K562 (cell line): ENCODE measurements around the gene KLHL20. TPM values are rescaled to one million over a fixed set of nuclear protein-coding genes. Genes with fewer than 3 reads are reported as not detected.
A peak's percentile ranks its signal among the peaks of the same experiment; 100 is the strongest.

Source experiments
- BMI1 ChIP-seq: fragments of 150-350 bp; IDR thresholded peaks from 2 replicates; pipeline ENCODE4 v1.6.1; 2014; ENCODE audit warnings: low read length
- CCNT2 ChIP-seq: IDR thresholded peaks from 2 replicates; pipeline ENCODE4 v1.6.1; 2011; ENCODE audit warnings: borderline replicate concordance, low read depth, mild to moderate bottlenecking, moderate library complexity, mixed read lengths, low read length; ENCODE audit not compliant: insufficient read length; ENCODE audit errors: extremely low read depth
- CREBBP ChIP-seq: IDR thresholded peaks from one replicate; pipeline ENCODE4 v1.6.1; 2012; ENCODE audit warnings: low read depth, mild to moderate bottlenecking, control low read depth, inconsistent platforms, low read length
- DIDO1 ChIP-seq: fragments of 450-650 bp; IDR thresholded peaks from 2 replicates; pipeline ENCODE4 v1.6.1; 2016; ENCODE audit warnings: low read depth, missing biosample characterization, missing genetic modification characterization
- ELF2 ChIP-seq: fragments of 250-450 bp; sonication (Bioruptor Pico); IDR thresholded peaks from 2 replicates; pipeline ENCODE4 v1.5.0; 2021; ENCODE audit warnings: mild to moderate bottlenecking
- FOS ChIP-seq: IDR thresholded peaks from 3 replicates; pipeline ENCODE4 v1.6.1; 2011; ENCODE audit not compliant: insufficient read length; ENCODE audit errors: extremely low read depth
- FOXA3 ChIP-seq, 2 experiments: fragments of 450-650 bp in 1 of 2; sonication (generic) in 1 of 2; formaldehyde crosslinking; IDR thresholded peaks in 1 of 2; conservative IDR thresholded peaks in 1 of 2; 2 replicates each; pipeline versions ENCODE4 v1.4.0 to v1.8.0; 2020 to 2022; ENCODE audit warnings: mild to moderate bottlenecking in 2 of 2, missing genetic modification reagents in 1 of 2
- KLF10 ChIP-seq: fragments of 250-450 bp; sonication (Bioruptor Pico); IDR thresholded peaks from 2 replicates; pipeline ENCODE4 v1.6.1; 2021; ENCODE audit warnings: matching md5 sums
- NFIX ChIP-seq: fragments of 250-450 bp; sonication (Bioruptor Pico); IDR thresholded peaks from 2 replicates; pipeline ENCODE4 v1.4.0; 2020; ENCODE audit warnings: low read depth, mild to moderate bottlenecking, moderate library complexity
- POLR3G ChIP-seq: IDR thresholded peaks from 2 replicates; pipeline ENCODE4 v1.6.1; 2011; ENCODE audit not compliant: insufficient read length, insufficient replicate concordance; ENCODE audit errors: extremely low read depth
- RNF2 ChIP-seq: sonication (generic); IDR thresholded peaks from 2 replicates; pipeline ENCODE4 v1.6.1; 2016
- SETDB1 ChIP-seq: IDR thresholded peaks from one replicate; pipeline ENCODE4 v1.6.1; 2012; ENCODE audit warnings: low read length, control low read depth, inconsistent platforms
- SREBF2 ChIP-seq: sonication (generic); formaldehyde crosslinking; IDR thresholded peaks from 2 replicates; pipeline ENCODE4 v1.4.0; 2020; ENCODE audit warnings: mild to moderate bottlenecking, missing genetic modification reagents
- TSC22D4 ChIP-seq: fragments of 450-650 bp; IDR thresholded peaks from 2 replicates; pipeline ENCODE4 v1.6.1; 2016; ENCODE audit warnings: missing genetic modification characterization, missing biosample characterization, control low read depth
- ZNF140 ChIP-seq: fragments of 250-450 bp; sonication (Bioruptor Pico); IDR thresholded peaks from 2 replicates; pipeline ENCODE4 v1.8.0; 2021; ENCODE audit warnings: moderate library complexity, mild to moderate bottlenecking, inconsistent platforms
- ZNF274 ChIP-seq: IDR thresholded peaks from 2 replicates; pipeline ENCODE4 v1.6.1; 2011; ENCODE audit warnings: low read depth, mild to moderate bottlenecking, low read length, moderate library complexity, borderline replicate concordance
- ZNF507 ChIP-seq: conservative IDR thresholded peaks from 2 replicates; pipeline ENCODE4 v1.6.1; 2017; ENCODE audit warnings: missing genetic modification characterization, missing compliant biosample characterization
- ZNF830 ChIP-seq: fragments of 250-450 bp; sonication (Bioruptor Pico); IDR thresholded peaks from 2 replicates; pipeline ENCODE4 v1.5.0; 2021; ENCODE audit warnings: mild to moderate bottlenecking
- polyA plus RNA-seq, 8 experiments: library from polyadenylated mRNA; depleted of rRNA in 4 of 8; stranded (reverse) in 5 of 8; unstranded in 3 of 8; fragments of >200 nt; fragmentation: Nextera tagmentation in 2 of 8; fragmentation: Illumina TruSeq in 1 of 8; extraction: Ambion mirVana in 2 of 8; extraction: Trizol in 1 of 8; gene quantifications; 2 replicates each; pipeline versions ENCODE4 v1.2.1 to v1.2.3, GENCODE V29; 2011 to 2014; ENCODE audit warnings: inconsistent platforms in 1 of 8, missing spikeins in 1 of 8
- total RNA-seq, 7 experiments: library from RNA; depleted of rRNA in 6 of 7; stranded (reverse); fragments of >200 nt in 6 of 7; fragmentation: Illumina TruSeq in 2 of 7; extraction: Trizol in 2 of 7; gene quantifications; 2 replicates each; pipeline versions ENCODE4 v1.2.1 to v1.2.3, GENCODE V29; 2011 to 2021; ENCODE audit warnings: low replicate concordance in 1 of 7
- TF ChIP-seq, protein P1 (sequence below): sonication (generic); formaldehyde crosslinking; IDR thresholded peaks from 2 replicates; pipeline ENCODE4 v1.8.1; 2022; ENCODE audit warnings: missing genetic modification reagents
- TF ChIP-seq, protein P2 (sequence below): sonication (generic); formaldehyde crosslinking; IDR thresholded peaks from 2 replicates; pipeline ENCODE4 v1.8.1; 2023; ENCODE audit warnings: mild to moderate bottlenecking, missing genetic modification reagents, moderate library complexity
- TF ChIP-seq, protein P3 (sequence below): fragments of 450-650 bp; formaldehyde crosslinking; IDR thresholded peaks from 2 replicates; pipeline ENCODE4 v1.4.0; 2020; ENCODE audit warnings: mild to moderate bottlenecking
- TF ChIP-seq, protein P4 (sequence below): sonication (generic); formaldehyde crosslinking; IDR thresholded peaks from 2 replicates; pipeline ENCODE4 v1.8.0; 2022; ENCODE audit warnings: mild to moderate bottlenecking, missing genetic modification reagents
- TF ChIP-seq, protein P5 (sequence below): fragments of 250-450 bp; sonication (Bioruptor Pico); IDR thresholded peaks from 2 replicates; pipeline ENCODE4 v1.8.0; 2021; ENCODE audit warnings: moderate library complexity, mild to moderate bottlenecking, inconsistent platforms

Gene KLHL20
- total and polyA plus RNA-seq, 9 of the 15 experiments (the other 6 are each of a cell fraction or from before 2014, with no cell fraction given): 8.9 to 23.2 (median 16.8) TPM

DNA sequence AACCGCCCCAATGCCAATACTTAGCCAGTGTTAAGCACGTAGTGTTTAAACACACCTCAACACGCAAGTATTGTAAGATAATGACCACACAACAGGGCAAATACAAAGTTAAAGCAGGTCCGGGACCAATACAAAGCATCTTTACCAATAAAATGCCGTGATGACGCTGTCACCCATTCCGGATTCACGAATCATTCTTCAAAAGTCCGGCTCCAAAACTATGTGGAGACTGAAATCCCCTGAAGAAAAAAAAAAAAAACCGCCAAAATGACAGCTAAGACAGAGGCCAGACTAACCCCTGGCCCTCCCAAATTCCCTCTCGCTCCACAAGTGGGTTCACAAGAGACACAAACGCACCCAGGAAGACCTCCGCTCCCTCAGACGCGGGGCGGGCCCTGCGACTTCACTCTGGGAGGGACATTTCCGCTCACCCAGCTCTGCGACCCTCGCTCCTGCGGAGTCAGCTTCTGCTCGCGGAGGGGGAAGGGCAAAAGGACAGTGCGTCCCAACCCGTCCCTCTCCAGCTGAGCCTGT, 109.1 kb downstream of the KLHL20 start (continued):
- TF ChIP-seq TSC22D4 (tag): no peak
- no peak for TF ChIP-seq SREBF2
- TF ChIP-seq ZNF830 (CRISPR knock-in tag): no peak
- TF ChIP-seq, protein P1, sequence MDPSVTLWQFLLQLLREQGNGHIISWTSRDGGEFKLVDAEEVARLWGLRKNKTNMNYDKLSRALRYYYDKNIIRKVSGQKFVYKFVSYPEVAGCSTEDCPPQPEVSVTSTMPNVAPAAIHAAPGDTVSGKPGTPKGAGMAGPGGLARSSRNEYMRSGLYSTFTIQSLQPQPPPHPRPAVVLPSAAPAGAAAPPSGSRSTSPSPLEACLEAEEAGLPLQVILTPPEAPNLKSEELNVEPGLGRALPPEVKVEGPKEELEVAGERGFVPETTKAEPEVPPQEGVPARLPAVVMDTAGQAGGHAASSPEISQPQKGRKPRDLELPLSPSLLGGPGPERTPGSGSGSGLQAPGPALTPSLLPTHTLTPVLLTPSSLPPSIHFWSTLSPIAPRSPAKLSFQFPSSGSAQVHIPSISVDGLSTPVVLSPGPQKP (CRISPR knock-in tag): no peak
- TF ChIP-seq ELF2: no peak
- TF ChIP-seq BMI1: no peak
- TF ChIP-seq CCNT2: peak; percentile 11
- TF ChIP-seq RNF2: no peak
- no peak for TF ChIP-seq FOS
- TF ChIP-seq, protein P2, sequence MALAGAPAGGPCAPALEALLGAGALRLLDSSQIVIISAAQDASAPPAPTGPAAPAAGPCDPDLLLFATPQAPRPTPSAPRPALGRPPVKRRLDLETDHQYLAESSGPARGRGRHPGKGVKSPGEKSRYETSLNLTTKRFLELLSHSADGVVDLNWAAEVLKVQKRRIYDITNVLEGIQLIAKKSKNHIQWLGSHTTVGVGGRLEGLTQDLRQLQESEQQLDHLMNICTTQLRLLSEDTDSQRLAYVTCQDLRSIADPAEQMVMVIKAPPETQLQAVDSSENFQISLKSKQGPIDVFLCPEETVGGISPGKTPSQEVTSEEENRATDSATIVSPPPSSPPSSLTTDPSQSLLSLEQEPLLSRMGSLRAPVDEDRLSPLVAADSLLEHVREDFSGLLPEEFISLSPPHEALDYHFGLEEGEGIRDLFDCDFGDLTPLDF (CRISPR knock-in tag): no peak
- no peak for TF ChIP-seq NFIX (CRISPR knock-in tag)
- no peak for TF ChIP-seq CREBBP
- no peak for TF ChIP-seq ZNF140
- TF ChIP-seq ZNF507: no peak
- no peak for TF ChIP-seq ZNF274
- TF ChIP-seq, protein P3, sequence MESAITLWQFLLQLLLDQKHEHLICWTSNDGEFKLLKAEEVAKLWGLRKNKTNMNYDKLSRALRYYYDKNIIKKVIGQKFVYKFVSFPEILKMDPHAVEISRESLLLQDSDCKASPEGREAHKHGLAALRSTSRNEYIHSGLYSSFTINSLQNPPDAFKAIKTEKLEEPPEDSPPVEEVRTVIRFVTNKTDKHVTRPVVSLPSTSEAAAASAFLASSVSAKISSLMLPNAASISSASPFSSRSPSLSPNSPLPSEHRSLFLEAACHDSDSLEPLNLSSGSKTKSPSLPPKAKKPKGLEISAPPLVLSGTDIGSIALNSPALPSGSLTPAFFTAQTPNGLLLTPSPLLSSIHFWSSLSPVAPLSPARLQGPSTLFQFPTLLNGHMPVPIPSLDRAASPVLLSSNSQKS: no peak
- TF ChIP-seq, protein P4, sequence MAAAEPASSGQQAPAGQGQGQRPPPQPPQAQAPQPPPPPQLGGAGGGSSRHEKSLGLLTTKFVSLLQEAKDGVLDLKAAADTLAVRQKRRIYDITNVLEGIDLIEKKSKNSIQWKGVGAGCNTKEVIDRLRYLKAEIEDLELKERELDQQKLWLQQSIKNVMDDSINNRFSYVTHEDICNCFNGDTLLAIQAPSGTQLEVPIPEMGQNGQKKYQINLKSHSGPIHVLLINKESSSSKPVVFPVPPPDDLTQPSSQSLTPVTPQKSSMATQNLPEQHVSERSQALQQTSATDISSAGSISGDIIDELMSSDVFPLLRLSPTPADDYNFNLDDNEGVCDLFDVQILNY (CRISPR knock-in tag): no peak
- TF ChIP-seq, protein P5, sequence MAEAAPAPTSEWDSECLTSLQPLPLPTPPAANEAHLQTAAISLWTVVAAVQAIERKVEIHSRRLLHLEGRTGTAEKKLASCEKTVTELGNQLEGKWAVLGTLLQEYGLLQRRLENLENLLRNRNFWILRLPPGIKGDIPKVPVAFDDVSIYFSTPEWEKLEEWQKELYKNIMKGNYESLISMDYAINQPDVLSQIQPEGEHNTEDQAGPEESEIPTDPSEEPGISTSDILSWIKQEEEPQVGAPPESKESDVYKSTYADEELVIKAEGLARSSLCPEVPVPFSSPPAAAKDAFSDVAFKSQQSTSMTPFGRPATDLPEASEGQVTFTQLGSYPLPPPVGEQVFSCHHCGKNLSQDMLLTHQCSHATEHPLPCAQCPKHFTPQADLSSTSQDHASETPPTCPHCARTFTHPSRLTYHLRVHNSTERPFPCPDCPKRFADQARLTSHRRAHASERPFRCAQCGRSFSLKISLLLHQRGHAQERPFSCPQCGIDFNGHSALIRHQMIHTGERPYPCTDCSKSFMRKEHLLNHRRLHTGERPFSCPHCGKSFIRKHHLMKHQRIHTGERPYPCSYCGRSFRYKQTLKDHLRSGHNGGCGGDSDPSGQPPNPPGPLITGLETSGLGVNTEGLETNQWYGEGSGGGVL (CRISPR knock-in tag): no peak
- TF ChIP-seq SETDB1: no peak
- no peak for TF ChIP-seq FOXA3 (CRISPR knock-in tag; conservative IDR thresholded peaks at IDR 0.05 in 1 of 2, IDR thresholded peaks at IDR 0.05 in 1 of 2)
- no peak for TF ChIP-seq DIDO1 (tag)
- no peak for TF ChIP-seq POLR3G
- TF ChIP-seq KLF10: no peak
